Mesothelial cell of epicardium (in vitro differentiated cells): ENCODE data around the gene ITPR2. TPM values are rescaled to one million over a fixed set of nuclear protein-coding genes. Genes with fewer than 3 reads are reported as not detected.

Experiments used
- DNase-seq, 2 experiments: peaks; one replicate each; pipeline ENCODE4 v3.0.0; 2021; ENCODE audit warnings: low spot score in 2 of 2; ENCODE audit not compliant: unreplicated experiment in 2 of 2
- H3K27ac Mint-ChIP-seq: 2 replicates; pipeline ENCODE4 v1.8.0; 2021; ENCODE audit warnings: mixed read lengths
- H3K27me3 Mint-ChIP-seq: 2 replicates; pipeline ENCODE4 v1.8.0; 2021; ENCODE audit warnings: low read depth, mixed read lengths
- H3K36me3 Mint-ChIP-seq: 2 replicates; pipeline ENCODE4 v1.8.0; 2021; ENCODE audit warnings: mixed read lengths
- H3K4me1 Mint-ChIP-seq: 2 replicates; pipeline ENCODE4 v1.8.0; 2021; ENCODE audit warnings: mixed read lengths
- H3K4me3 Mint-ChIP-seq: 2 replicates; pipeline ENCODE4 v1.8.0; 2021; ENCODE audit warnings: mild to moderate bottlenecking, moderate library complexity, mixed read lengths
- H3K9me3 Mint-ChIP-seq: 2 replicates; pipeline ENCODE4 v1.8.0; 2021; ENCODE audit warnings: mixed read lengths
- total RNA-seq: library from RNA; stranded (reverse); gene quantifications from 3 replicates; pipeline ENCODE4 v1.2.1, GENCODE V29; 2021
- TF ChIP-seq, protein P1 (sequence below): fragments of 200-600 bp; sonication (generic); IDR thresholded peaks from one replicate; pipeline ENCODE4 v1.5.0; 2021; ENCODE audit warnings: antibody characterized with exemption; ENCODE audit not compliant: unreplicated experiment

Gene ITPR2
- total RNA-seq, 1 donor from 2014 or later = 62.3 TPM

DNA sequence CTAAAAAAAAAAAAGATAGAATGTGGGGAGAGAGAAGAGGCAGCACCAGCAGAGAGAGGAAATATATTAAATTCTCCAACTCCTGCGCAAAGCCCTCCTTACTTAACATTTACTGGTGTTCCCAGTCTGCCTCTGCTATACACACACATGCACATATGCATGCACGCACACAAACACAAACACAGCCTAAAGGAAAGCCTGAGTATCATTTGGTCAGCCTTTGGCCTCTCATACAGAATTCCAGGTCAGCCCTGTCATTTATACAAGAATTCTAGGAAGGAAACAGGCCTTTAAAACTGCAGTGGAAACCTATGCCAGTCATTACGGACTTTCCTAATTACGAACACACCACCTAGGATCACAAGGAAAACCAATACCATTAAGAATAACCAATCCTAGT is 269.4 kb downstream of the ITPR2 start:
- Mint-ChIP-seq H3K27me3 (no peaks in the 10 kb centered on the region), H3K4me3 (no peak overlapping the region), H3K27ac (no peak overlapping the region), H3K36me3 (peaks cover 10% of the 10 kb centered on the region), H3K9me3 (no peaks in the 10 kb centered on the region), H3K4me1 (no peaks in the 10 kb centered on the region)
- TF ChIP-seq, protein P1, sequence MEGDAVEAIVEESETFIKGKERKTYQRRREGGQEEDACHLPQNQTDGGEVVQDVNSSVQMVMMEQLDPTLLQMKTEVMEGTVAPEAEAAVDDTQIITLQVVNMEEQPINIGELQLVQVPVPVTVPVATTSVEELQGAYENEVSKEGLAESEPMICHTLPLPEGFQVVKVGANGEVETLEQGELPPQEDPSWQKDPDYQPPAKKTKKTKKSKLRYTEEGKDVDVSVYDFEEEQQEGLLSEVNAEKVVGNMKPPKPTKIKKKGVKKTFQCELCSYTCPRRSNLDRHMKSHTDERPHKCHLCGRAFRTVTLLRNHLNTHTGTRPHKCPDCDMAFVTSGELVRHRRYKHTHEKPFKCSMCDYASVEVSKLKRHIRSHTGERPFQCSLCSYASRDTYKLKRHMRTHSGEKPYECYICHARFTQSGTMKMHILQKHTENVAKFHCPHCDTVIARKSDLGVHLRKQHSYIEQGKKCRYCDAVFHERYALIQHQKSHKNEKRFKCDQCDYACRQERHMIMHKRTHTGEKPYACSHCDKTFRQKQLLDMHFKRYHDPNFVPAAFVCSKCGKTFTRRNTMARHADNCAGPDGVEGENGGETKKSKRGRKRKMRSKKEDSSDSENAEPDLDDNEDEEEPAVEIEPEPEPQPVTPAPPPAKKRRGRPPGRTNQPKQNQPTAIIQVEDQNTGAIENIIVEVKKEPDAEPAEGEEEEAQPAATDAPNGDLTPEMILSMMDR = no peak
- DNase-seq = no peak

DNA sequence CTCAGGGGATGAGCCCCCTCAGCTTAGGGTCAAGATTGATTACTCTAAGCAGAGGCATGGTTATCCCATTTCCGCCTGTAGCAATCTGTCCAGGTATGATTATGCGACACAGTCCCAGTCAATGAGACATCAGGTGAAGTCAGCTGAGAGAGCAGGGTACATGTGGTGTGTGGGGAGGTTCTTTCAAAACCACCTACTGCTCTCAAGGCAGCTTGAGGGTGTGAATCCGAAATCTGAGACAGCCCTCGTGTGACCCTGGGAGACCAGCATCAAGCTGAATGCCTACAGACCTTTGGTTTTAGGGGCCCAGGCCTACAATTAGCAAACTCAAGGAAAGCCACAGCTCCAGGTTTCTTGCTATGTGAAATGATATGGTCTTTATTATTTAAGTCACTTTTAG is 275.7 kb downstream of the ITPR2 start:
- TF ChIP-seq, protein P1 = no peak
- Mint-ChIP-seq H3K36me3 (peaks cover 22% of the 10 kb centered on the region), H3K9me3 (no peaks in the 10 kb centered on the region), H3K4me1 (no peaks in the 10 kb centered on the region), H3K27ac (no peak overlapping the region), H3K4me3 (no peak overlapping the region), H3K27me3 (no peaks in the 10 kb centered on the region)
- no peak for DNase-seq

DNA sequence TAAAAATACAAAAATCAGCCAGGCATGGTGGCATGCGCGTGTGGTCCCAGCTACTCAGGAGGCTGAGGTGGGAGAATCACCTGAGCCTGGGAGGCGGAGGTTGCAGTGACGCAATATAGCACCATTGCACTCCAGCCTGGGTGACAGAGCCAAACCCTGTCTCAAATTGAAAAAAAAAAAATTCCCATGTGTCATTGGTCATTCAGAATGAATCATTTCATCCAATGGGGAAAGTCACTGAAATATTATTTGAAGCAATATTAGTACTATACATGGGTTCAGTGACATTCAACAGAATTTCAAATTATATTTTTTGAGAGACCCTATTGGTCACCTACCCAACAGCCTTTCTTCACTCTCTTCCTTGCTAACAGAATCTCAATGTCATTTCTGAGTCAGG is 276.1 kb downstream of the ITPR2 start:
- peaks cover 19% of the 10 kb centered on the region for H3K36me3 Mint-ChIP-seq
- H3K9me3 Mint-ChIP-seq = no peaks in the 10 kb centered on the region

DNA sequence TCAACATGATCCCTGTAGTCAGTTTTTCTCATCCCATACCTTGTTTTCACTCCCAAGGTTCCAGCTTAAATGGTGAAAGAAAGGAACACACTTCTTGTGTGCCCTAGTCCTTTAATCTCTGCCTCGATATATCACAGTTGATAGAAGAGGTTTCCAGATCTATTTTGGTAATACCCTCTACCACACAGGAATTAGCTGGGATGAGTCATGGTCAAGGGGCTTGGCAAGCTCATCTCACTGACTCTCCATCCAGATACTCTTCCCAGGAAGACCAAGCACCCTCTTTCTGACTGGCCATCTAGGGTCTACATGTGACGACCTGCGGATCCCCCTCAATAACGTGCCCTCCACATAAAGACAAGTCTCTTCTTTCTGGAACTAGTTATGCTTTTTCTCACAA is 277.9 kb downstream of the ITPR2 start:
- TF ChIP-seq, protein P1 = no peak
- H3K4me3 Mint-ChIP-seq = no peak overlapping the region

More for the DNA sequence above, 276.1 kb downstream of the ITPR2 start:
- H3K4me3 Mint-ChIP-seq = no peak overlapping the region
- no peak overlapping the region for H3K27ac Mint-ChIP-seq
- H3K4me1 Mint-ChIP-seq = no peaks in the 10 kb centered on the region
- TF ChIP-seq, protein P1 = no peak
- no peak for DNase-seq
- no peaks in the 10 kb centered on the region for H3K27me3 Mint-ChIP-seq

DNA sequence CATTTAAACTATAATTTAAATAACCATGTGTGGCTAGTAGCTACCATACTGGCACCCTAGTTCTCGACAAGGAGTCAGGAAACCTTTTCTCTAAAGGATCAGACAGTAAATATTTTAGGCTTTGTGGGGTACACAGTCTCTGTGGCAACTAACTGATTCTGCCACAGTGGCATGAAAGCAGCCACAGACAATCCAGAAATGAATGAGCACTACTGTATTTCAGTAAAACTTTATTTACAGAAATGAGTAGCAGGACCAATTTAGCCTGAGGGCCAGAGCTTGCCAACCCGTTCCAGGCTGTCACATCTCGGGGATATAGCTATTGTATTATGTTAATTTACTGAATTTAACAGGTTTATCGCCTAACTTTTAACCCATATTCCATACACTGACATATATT is 278.7 kb downstream of the ITPR2 start:
- TF ChIP-seq, protein P1 = no peak
- no peaks in the 10 kb centered on the region for H3K9me3 Mint-ChIP-seq
- no peak overlapping the region for H3K27ac Mint-ChIP-seq
- H3K4me3 Mint-ChIP-seq = no peak overlapping the region
- no peaks in the 10 kb centered on the region for H3K27me3 Mint-ChIP-seq
- no peak for DNase-seq
- peaks cover 23% of the 10 kb centered on the region for H3K36me3 Mint-ChIP-seq
- H3K4me1 Mint-ChIP-seq = peaks cover 3% of the 10 kb centered on the region

More for the DNA sequence above, 277.9 kb downstream of the ITPR2 start:
- no peaks in the 10 kb centered on the region for H3K27me3 Mint-ChIP-seq
- no peak for DNase-seq
- H3K36me3 Mint-ChIP-seq = peaks cover 23% of the 10 kb centered on the region
- no peaks in the 10 kb centered on the region for H3K9me3 Mint-ChIP-seq
- peaks cover 2% of the 10 kb centered on the region for H3K4me1 Mint-ChIP-seq
- no peak overlapping the region for H3K27ac Mint-ChIP-seq

DNA sequence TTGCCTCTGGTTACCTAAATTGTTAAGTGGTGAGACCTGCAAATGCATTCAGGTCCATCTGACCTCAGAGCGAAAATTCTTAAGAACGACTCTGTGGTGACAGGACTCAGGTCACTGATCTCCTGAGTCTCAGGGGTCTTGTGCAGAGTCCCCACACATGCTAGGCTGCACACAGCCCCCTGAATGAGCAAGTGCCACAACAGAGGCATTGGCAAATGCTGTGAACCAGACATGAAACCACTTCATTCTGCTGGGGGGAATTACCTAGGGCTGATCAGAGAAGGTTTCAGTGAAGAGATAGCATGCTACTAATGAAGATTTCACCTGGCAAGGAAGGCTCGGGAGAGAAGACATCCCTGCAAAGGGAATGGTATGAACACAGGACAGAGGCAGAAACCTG is 281.6 kb downstream of the ITPR2 start:
- peaks cover 7% of the 10 kb centered on the region for H3K4me1 Mint-ChIP-seq
- peaks cover 34% of the 10 kb centered on the region for H3K36me3 Mint-ChIP-seq
- no peak overlapping the region for H3K4me3 Mint-ChIP-seq
- DNase-seq = no peak
- H3K9me3 Mint-ChIP-seq = peaks cover under 1% of the 10 kb centered on the region
- no peak overlapping the region for H3K27ac Mint-ChIP-seq
- TF ChIP-seq, protein P1 = no peak
- H3K27me3 Mint-ChIP-seq = no peaks in the 10 kb centered on the region
